HTR-8/SVneo (cell line): Measurements from ENCODE around the gene GRIA4.
A peak's percentile ranks its signal among the peaks of the same experiment; 100 is the strongest.
"Not testable (repeated sequence)": the region's sequence is repeated elsewhere in the genome, so short reads cannot be mapped to it uniquely, and the experiment has no call there.

ENCODE experiments used
- DNase-seq: peaks from one replicate; pipeline ENCODE4 v3.0.0; 2011; ENCODE audit warnings: low spot score, mixed read lengths; ENCODE audit not compliant: insufficient read length
- FAIRE-seq: peaks from 2 replicates; lab custom pipeline; 2011; peaks lifted over from hg19 to GRCh38; lab: Jason Lieb, UNC

GRIA4 gene

GRCh38 chr11:105960252-105961245 is 350.7 kb downstream of the GRIA4 start:
- DNase-seq (no peak), FAIRE-seq (no peak)

GRCh38 chr11:105968021-105968697 is 358.3 kb downstream of the GRIA4 start:
- FAIRE-seq: no peak

GRCh38 chr11:105969756-105970155 is 359.9 kb downstream of the GRIA4 start:
- no peak for DNase-seq
- no peak for FAIRE-seq

More at GRCh38 chr11:105968021-105968697, 358.3 kb downstream of the GRIA4 start:
- DNase-seq: peak; percentile 6

GRCh38 chr11:105975128-105975527 is 365.3 kb downstream of the GRIA4 start:
- no peak for DNase-seq
- FAIRE-seq: no peak

- FAIRE-seq: no peak
- no peak for DNase-seq
Measured at GRCh38 chr11:105979997-105980703, 370.3 kb downstream of the GRIA4 start.

GRCh38 chr11:105986554-105986953 is 376.7 kb downstream of the GRIA4 start:
- FAIRE-seq (no peak), DNase-seq (no peak)

- DNase-seq (no peak), FAIRE-seq (no peak)
Measured at GRCh38 chr11:105988197-105988596, 378.3 kb downstream of the GRIA4 start.

- DNase-seq (no peak), FAIRE-seq (no peak)
Measured at GRCh38 chr11:105989124-105989523, 379.3 kb downstream of the GRIA4 start.

GRCh38 chr11:105991888-105992287 is 382.0 kb downstream of the GRIA4 start:
- FAIRE-seq: no peak
- DNase-seq: no peak

GRCh38 chr11:106001304-106002012 is 391.6 kb downstream of the GRIA4 start:
- DNase-seq: no peak

GRCh38 chr11:106003094-106003493 is 393.2 kb downstream of the GRIA4 start:
- DNase-seq, FAIRE-seq: not testable (repeated sequence)

More at GRCh38 chr11:106001304-106002012, 391.6 kb downstream of the GRIA4 start:
- no peak for FAIRE-seq

GRCh38 chr11:106011481-106011880 is 401.6 kb downstream of the GRIA4 start:
- FAIRE-seq (no peak), DNase-seq (no peak)

GRCh38 chr11:106012744-106013143 is 402.9 kb downstream of the GRIA4 start:
- FAIRE-seq: peak; percentile 65
- DNase-seq: no peak

- FAIRE-seq: no peak
- no peak for DNase-seq
Measured at GRCh38 chr11:106014035-106014434, 404.2 kb downstream of the GRIA4 start.

- FAIRE-seq: no peak
- no peak for DNase-seq
Measured at GRCh38 chr11:106014620-106015019, 404.7 kb downstream of the GRIA4 start.

GRCh38 chr11:106015066-106015465 is 405.2 kb downstream of the GRIA4 start:
- FAIRE-seq (no peak), DNase-seq (no peak)

GRCh38 chr11:106017093-106017492 is 407.2 kb downstream of the GRIA4 start:
- FAIRE-seq (peak; percentile 44), DNase-seq (no peak)

- DNase-seq (peak; percentile 3), FAIRE-seq (no peak)
Measured at GRCh38 chr11:106021181-106021966, 411.5 kb downstream of the GRIA4 start.
